GM19035 (cell line): ENCODE measurements around the gene KLHL14.

Source experiments
- ATAC-seq: cut with Tn5 transposase; IDR thresholded peaks from one replicate; pipeline ENCODE4 v1.9.1; 2021; ENCODE audit not compliant: unreplicated experiment

KLHL14 gene

DNA sequence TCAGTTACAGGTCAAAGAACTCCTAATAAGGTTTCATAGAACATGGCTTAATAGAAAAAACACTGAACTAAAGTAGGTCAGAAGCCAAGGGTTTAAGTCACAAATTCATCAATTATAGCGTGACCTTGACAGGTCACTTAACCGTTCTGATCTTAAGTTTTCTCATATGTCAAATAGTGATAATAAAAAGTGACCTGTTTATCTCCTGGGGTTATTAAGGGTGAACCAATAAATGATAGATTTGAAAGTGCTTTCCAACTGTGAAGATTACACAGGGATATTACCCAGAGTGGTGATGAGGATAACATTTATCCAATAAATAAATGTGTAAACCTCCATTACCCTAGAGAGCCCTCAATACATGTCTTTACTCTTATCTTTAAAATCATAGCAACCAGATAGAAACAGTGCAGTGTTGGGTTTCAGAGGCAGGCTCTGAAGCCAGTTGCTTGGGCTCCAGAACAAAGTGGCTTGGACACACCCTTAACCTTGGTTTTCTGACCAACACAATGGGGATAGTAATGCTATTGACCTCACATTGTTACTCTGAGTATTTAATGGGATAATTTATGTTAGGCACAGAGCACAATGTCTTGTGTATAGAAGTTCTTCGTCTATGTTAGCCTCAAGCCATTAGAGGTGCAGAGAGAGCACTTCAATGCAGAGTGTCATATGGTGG is 48.6 kb downstream of the KLHL14 start:
- no peak for ATAC-seq

- no peak for ATAC-seq
These were observed 50.5 kb downstream of the KLHL14 start for GRCh38 chr18:32722279-32722678.

- ATAC-seq: no peak
These were observed 55.7 kb downstream of the KLHL14 start for GRCh38 chr18:32717126-32717525.

- ATAC-seq: peak; percentile 98
These were observed 58.2 kb downstream of the KLHL14 start for GRCh38 chr18:32714571-32715148.

- ATAC-seq: no peak
These were observed 60.0 kb downstream of the KLHL14 start for GRCh38 chr18:32712860-32713259.

DNA sequence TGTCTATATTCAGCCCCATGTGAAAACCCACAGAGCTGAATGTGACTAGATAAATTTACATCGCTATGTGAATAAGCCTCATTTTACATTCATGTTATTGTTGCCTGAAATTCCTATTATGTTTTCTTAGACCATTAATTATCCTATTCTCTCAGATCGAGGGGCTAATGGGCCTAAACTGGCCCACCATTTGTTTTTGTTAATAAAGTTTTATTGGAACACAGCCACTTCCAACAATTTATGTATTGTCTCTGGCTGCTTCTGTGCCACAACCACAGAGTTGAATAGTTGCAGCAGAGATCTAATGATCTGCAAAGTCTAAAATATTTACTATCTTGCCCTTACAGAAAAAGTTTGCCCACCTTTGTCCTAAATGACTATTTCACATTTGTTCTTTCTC is 61.0 kb downstream of the KLHL14 start:
- ATAC-seq: no peak

- ATAC-seq: no peak
These were observed 65.2 kb downstream of the KLHL14 start for GRCh38 chr18:32707586-32707985.

GRCh38 chr18:32707147-32707546 is 65.7 kb downstream of the KLHL14 start:
- ATAC-seq: no peak

- no peak for ATAC-seq
These were observed 71.5 kb downstream of the KLHL14 start for GRCh38 chr18:32701313-32701712.

- no peak for ATAC-seq
These were observed 74.7 kb downstream of the KLHL14 start for GRCh38 chr18:32698153-32698552.

GRCh38 chr18:32696376-32696775 is 76.4 kb downstream of the KLHL14 start:
- no peak for ATAC-seq

DNA sequence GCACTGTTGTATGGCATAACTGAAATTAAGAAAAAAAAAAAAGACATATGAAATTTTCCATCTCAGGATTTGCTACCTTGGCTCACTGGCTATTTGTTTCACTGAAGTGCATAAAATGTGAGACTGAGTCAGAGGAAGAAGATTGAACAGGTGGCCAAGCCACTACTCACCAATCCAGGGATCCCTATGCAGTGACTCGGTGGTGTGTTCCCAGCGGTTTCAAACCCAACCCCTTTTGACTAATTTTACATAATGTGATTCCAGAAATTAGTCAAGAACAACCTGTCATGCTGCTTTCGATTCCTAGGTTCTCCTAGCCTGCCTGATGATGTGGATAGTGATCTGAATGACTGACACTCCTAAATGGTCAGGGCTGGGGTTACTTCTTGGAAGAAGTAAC is 77.3 kb downstream of the KLHL14 start:
- no peak for ATAC-seq

DNA sequence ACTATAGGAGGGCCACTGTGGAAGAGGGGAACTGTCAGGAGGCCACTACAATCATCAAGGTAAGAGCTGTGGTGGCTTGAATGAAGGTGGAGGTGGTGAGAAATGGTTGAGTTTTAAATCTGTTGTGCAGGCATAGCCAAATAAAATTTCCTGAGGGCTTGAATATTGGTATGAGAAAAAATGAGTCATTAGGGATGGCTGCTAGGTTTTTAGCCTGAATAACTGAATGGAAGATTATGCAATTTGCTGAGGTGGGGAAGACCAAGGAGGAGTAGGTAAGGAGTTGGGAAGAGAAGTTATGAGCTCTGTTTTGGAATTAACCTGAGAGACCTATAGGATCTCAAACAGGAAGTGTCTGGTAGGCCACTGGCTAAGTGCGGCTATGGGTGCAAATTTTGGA is 84.0 kb downstream of the KLHL14 start:
- no peak for ATAC-seq

DNA sequence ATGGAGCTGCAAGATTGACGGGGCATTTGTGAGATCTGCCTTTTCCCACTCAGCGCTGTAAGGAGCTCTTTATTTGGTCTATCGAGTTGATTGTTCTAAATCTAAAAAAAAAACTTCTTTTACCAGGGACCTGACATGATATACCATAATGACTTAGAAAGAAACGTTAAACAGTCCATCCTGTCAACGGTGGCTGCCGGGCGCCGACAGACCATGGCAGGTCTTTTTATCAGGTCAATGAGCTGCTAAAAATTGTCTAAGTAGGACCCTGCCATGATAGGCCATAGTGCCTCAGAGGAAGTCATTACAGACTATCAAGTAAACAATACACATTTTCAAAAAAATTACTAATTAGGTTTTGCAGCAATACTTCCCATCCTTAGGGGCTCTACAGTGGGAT is 87.9 kb downstream of the KLHL14 start:
- no peak for ATAC-seq

- ATAC-seq: no peak
These were observed 88.7 kb downstream of the KLHL14 start for GRCh38 chr18:32684096-32684495.

DNA sequence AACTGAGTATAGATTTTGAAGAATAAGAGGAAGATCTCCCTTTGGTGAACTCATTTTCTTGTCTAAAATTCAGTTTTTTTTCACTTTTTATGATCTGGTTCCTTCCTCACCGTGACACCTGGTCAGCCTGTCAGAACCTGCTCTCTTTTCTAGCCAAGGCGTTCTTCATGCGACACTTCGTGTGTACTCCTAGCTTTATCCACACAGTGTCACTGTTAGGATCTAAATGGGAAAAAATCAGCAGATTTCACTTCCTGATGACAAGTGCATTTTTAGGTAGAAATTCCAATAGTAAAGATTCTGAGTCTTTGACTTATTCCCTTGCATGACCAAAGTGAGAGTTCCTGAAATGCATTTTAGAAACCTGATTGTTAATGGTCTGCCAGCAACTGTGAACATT is 89.8 kb downstream of the KLHL14 start:
- ATAC-seq: no peak

DNA sequence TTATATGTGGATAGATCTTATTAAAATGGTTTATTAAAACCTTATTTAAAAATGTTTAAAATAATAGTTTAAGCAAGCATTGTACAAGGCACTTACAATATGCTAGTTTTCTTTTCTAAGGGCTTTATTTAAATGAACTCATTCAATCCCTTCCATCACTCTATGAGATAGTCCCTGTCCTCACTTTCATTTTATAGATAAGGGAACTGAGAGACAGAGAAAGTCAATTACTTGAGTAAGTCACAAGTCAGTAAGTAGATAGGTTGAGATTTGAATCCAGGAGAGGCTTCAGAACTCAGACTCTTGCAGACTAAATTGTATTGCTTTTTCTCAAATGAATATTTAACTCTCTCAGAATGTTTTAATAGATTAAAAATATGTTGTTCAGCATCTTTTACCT is 95.2 kb downstream of the KLHL14 start:
- no peak for ATAC-seq

DNA sequence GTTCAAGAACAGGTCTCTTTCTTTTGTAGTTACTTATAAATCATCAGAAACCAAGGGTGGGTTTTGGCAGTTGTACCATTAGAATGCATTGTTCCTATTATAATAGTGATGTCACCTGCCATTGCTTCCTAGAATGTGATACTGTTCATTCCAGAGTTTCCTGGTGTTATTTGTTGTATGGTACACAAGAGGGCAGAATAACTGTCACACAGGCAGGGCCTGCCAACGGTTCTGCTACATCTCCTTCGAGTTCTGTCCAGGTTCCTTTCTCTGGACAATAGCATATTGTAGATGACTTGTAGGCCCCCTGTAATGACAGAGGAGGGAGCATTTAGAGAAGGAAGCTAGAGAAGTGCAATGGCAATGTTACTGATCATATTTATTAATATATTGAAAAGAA is 98.3 kb downstream of the KLHL14 start:
- no peak for ATAC-seq

DNA sequence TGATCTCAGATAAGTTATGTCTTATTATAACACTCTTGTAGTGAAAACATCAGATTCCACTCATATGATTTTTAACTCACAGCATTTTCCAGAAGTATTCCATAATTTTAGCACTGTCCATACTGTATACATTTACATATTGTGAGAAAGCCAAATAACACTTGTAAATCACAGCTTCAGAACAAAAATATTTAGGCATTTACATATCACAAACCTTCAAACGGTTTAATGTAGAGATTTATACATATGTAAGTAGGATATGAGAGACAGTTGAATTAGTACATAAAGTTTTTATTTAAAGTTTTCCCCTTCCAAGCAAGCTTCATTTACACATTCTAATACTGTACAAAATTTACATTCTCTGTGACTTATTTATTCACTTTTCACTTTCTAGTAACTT is 100.4 kb downstream of the KLHL14 start:
- no peak for ATAC-seq

GRCh38 chr18:32670727-32671126 is 102.1 kb downstream of the KLHL14 start:
- no peak for ATAC-seq

DNA sequence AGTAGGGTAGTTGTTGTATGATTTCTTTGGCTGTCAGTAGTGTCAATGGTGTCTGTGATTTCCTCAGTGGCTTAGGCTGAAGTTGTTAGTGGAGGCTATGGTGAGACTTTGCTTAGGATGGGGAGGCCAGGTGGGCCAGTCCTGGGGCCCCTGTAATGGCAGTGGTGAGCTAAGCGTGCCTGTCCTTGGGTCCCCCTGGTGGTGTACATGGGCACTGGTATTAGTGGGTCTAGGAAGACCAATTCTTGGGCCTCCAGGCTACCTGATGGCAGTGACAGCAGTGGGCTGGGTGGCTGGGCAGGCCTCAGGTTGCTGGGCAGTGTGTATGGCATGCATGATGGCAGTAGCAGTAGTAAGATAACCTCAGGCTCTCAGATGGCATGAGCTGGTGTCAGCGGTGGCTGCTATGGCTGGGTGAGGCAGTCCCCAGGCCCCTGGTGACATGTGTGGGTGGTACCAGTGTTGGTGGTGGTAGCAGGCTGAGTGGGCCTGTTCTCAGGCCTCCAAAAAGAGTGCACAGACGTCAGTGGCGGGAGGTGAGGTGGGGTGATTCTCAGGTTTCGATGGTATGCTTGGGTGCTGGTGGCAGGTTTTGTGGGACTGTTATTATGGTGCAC is 103.2 kb downstream of the KLHL14 start:
- ATAC-seq: no peak

GRCh38 chr18:32668956-32669355 is 103.9 kb downstream of the KLHL14 start:
- ATAC-seq: no peak
